ENCODE results near the gene PTPRF. TPM values are rescaled to one million over a fixed set of nuclear protein-coding genes. Genes with fewer than 3 reads are reported as not detected.

The PTPRF gene
- total RNA-seq, 2 donors from 2014 or later, result 7.4 to 27.7 TPM

DNA sequence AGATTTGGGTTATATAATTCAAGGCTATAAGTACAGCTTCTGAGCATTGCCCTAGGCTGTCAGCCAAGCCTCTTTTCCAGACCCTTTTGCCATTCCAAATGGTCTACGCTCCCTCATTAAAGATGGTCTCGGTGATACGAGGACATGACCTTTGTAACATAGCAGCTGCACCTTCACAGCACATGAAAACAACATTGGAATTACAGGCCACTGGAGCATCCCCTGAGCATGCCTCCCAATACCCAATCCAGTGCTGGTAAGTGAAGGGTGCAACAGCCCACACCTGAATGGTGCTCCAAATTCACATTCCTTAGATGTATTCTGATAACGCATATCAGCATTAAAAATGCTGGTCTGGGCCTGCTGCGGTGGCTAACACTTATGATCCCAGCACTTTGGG is 20.1 kb upstream of the PTPRF start:
- Histone ChIP-seq H3K4me3 (no peak overlapping the region), H3K27me3 (no peaks in the 10 kb centered on the region), H3K36me3 (no peaks in the 10 kb centered on the region), H3K27ac (no peak overlapping the region), H3K9me3 (no peaks in the 10 kb centered on the region), H3K4me1 (no peaks in the 10 kb centered on the region)
- DNase-seq (ENCODE audit: low spot score), result no peak
- no peak for TF ChIP-seq CTCF (IDR thresholded peaks at IDR 0.05)

DNA sequence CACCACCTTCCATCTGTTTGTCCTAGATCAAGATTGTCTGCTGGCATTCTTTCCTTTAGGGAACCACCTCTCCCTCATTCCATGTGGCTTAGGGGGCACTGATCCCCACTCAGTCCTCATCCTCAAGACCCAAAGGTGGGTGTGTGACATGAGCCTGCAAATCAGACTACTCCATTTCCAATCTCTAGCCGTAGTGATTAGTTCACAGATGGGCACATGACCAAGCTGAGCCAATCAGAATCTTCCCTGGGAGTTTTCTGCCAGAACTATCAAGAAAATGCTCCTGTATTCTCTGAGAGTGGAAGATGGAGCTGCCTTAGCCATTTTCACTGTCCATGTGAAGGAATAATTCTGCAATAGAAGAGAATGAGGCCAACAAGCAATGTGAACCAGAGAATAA is 19.3 kb upstream of the PTPRF start:
- H3K9me3 ChIP-seq, result no peaks in the 10 kb centered on the region
- no peak overlapping the region for H3K4me3 ChIP-seq
- H3K4me1 ChIP-seq, result no peaks in the 10 kb centered on the region
- no peaks in the 10 kb centered on the region for H3K27me3 ChIP-seq
- no peak for TF ChIP-seq CTCF (IDR thresholded peaks at IDR 0.05)
- no peaks in the 10 kb centered on the region for H3K36me3 ChIP-seq
- no peak overlapping the region for H3K27ac ChIP-seq
- DNase-seq (ENCODE audit: low spot score), result no peak

DNA sequence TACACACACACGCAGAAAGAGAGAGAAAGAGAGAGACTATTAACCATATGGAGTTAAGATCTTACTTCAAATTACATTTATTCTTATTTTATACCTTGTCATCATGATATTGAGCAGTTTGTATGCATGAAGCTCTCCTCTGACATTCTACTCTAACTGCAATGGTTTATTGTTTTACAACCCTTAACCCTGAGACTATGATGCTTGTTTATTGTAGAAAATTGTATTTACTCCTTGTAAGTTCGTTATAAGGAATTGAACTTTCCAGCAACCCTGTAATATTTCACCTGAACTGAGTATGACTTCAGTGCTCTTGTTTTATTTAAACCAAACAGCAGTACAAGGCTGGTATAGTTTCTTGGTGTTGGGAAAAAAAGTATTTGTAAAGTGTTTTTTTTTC is 18.6 kb upstream of the PTPRF start:
- Histone ChIP-seq H3K36me3 (no peaks in the 10 kb centered on the region), H3K27me3 (no peaks in the 10 kb centered on the region), H3K27ac (no peak overlapping the region), H3K4me1 (no peaks in the 10 kb centered on the region), H3K4me3 (no peak overlapping the region), H3K9me3 (no peaks in the 10 kb centered on the region)
- no peak for TF ChIP-seq CTCF (IDR thresholded peaks at IDR 0.05)
- DNase-seq (ENCODE audit: low spot score), result no peak

DNA sequence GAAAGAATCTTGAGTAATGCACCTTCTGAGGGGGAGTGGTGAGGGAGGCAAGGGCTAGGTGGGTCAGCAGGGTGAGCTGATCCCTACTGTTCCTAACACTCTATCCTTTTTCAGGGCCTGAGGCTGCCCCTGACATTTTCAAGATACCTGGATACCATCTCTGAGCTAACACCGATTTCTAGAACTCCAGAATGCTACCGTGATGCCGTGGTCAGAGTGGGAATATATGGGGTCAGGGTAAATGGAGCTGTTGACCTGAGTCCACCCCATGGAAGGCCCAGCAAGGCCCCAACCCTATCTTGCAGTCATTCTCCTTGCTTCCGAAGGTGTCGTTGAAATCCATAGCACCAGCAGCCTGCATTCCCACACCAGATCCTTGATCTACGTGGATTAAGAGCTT is 18.0 kb upstream of the PTPRF start:
- DNase-seq (ENCODE audit: low spot score), result peak; percentile 34
- Histone ChIP-seq H3K36me3 (no peaks in the 10 kb centered on the region), H3K27ac (no peak overlapping the region), H3K4me1 (no peaks in the 10 kb centered on the region), H3K27me3 (no peaks in the 10 kb centered on the region), H3K4me3 (no peak overlapping the region), H3K9me3 (no peaks in the 10 kb centered on the region)
- no peak for TF ChIP-seq CTCF (IDR thresholded peaks at IDR 0.05)

DNA sequence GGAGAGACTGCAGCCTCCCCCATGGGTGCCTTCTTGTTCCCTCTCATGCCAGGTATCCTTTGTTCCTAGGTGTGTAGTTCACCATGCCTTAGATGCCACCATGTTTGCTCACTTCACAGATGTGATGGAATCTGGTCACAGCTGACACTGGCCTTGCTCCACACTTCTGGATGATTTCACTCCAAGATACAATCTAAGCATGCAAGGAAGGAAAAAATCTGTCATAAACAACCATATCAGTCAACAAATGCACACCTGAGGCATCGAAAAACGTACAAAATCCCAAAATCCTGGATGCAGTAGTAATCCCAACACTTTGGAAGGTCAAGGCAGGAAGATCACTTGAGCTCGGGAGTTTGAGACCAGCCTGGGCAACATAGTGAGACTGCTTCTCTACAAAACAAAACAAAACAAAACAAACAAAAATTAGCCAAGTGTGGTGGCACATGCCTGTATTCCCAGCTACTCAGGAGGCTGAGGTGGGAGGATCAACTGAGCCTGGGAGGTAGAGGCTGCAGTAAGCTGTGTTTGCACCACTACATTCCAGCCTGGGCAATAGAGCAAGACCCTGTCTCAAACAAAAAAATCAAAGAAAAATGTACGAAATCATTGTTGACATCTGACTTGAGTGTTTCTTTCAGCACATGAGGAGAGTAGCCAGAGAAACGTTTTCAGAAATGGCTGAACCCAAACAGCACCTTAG is 17.1 kb upstream of the PTPRF start:
- H3K27me3 ChIP-seq, result no peaks in the 10 kb centered on the region
- H3K4me3 ChIP-seq, result no peak overlapping the region
- no peak overlapping the region for H3K27ac ChIP-seq
- TF ChIP-seq CTCF (IDR thresholded peaks at IDR 0.05), result no peak
- no peaks in the 10 kb centered on the region for H3K36me3 ChIP-seq
- DNase-seq (ENCODE audit: low spot score), result no peak
- H3K4me1 ChIP-seq, result no peaks in the 10 kb centered on the region
- H3K9me3 ChIP-seq, result no peaks in the 10 kb centered on the region
